Naive B cell (primary cell): Measurements from ENCODE around the gene CLIP3. TPM values are rescaled to one million over a fixed set of nuclear protein-coding genes. Genes with fewer than 3 reads are reported as not detected.

Source experiments
- ATAC-seq, 2 donors: fragments of 150-1000 bp; cut with Tn5 transposase; 2 replicates each; pipeline ENCODE4 v1.10.0; 2021; ENCODE audit warnings: low read depth in 2 of 2, mild to moderate bottlenecking in 2 of 2, moderate library complexity in 2 of 2
- DNase-seq: peaks from one replicate; pipeline ENCODE4 v3.0.0; 2022
- H3K27ac Mint-ChIP-seq, 6 donors: one replicate each; pipeline ENCODE4 v1.8.0; 2020 to 2022; ENCODE audit warnings: mild to moderate bottlenecking in 6 of 6, mixed read lengths in 6 of 6, moderate library complexity in 5 of 6, inconsistent platforms in 2 of 6
- H3K27me3 Mint-ChIP-seq, 3 donors: one replicate each; pipeline ENCODE4 v1.8.0; 2021 to 2022; ENCODE audit warnings: mixed read lengths in 3 of 3, mild to moderate bottlenecking in 1 of 3
- H3K36me3 Mint-ChIP-seq, 2 donors: one replicate each; pipeline ENCODE4 v1.8.0; 2020 to 2022; ENCODE audit warnings: mixed read lengths in 2 of 2, inconsistent platforms in 1 of 2, mild to moderate bottlenecking in 1 of 2
- H3K4me1 Mint-ChIP-seq, 3 donors: one replicate each; pipeline ENCODE4 v1.8.0; 2020 to 2022; ENCODE audit warnings: mixed read lengths in 3 of 3, inconsistent platforms in 1 of 3, mild to moderate bottlenecking in 1 of 3, moderate library complexity in 1 of 3
- H3K4me3 Mint-ChIP-seq, 8 donors: one replicate each; pipeline ENCODE4 v1.8.0; 2020 to 2022; ENCODE audit warnings: mild to moderate bottlenecking in 8 of 8, mixed read lengths in 8 of 8, moderate library complexity in 8 of 8, inconsistent platforms in 2 of 8
- H3K9me3 Mint-ChIP-seq, 7 donors: one replicate each; pipeline ENCODE4 v1.8.0; 2020 to 2022; ENCODE audit warnings: mixed read lengths in 7 of 7, mild to moderate bottlenecking in 5 of 7, inconsistent platforms in 2 of 7, moderate library complexity in 1 of 7
- polyA plus RNA-seq, 6 donors: library from polyadenylated mRNA; unstranded; fragments of 300-500 nt; fragmentation: Illumina TruSeq; gene quantifications; one replicate each; pipeline ENCODE4 v1.2.3, GENCODE V29; 2021; ENCODE audit warnings: low read depth in 6 of 6

The CLIP3 gene
- polyA plus RNA-seq, 6 donors from 2014 or later: 1.8 TPM; not detected in 5

DNA sequence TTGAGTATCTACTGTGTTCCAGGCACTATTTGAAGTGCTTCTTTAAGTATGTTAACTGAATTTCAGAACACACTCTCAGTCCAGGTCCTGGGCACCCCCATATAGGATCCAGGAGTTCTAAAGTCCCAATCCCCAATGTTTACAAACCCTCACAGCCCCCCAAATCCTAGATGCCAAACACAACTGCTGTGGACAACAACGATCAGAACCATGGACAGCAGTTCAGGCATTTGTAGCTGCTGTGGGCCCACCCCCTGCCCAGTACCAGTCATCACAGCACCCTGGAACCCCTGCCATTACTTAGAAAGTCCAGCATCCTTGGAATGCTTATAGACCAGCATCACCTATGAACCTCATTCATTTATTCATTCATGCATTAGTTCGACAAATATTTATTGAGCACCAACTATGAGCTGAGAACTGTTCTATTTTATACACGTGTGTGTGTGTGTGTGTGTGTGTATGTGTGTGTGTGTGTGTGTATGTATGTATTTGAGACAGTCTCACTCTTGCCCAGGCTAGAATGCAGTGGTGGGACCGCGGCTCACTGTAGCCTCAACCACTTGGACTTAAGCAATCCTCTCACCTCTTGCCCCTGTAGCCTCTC is 57.0 kb downstream of the CLIP3 start:
- no peak for DNase-seq
- Mint-ChIP-seq H3K27me3 (peaks cover 15 to 48% (median 44%) of the 10 kb centered on the region in 3 donors), H3K4me1 (peaks cover 0 to 5% (median 0%) of the 10 kb centered on the region in 3 donors)

DNA sequence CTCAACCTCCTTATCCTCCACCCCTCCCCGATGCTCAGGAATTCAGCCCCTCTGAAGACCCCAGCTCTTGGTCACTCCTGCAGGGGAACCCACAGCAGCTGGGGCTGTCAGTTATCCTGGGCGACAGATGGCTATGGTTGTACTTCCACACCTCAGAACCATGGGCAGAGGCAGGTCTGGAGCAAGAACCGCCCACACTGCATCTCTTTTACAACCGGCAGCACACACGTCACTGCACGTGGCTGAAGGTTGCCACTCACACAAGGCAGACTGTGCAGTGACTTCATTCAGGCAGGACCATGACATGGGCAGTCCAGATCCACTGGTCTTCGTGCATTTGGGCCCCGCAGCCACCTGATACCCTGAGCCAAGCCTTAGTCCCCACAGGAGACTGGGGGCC is 59.2 kb downstream of the CLIP3 start:
- Mint-ChIP-seq H3K4me3 (no peak overlapping the region), H3K27me3 (peaks cover 10 to 46% (median 32%) of the 10 kb centered on the region in 3 donors), H3K36me3 (no peaks in the 10 kb centered on the region), H3K27ac (no peak overlapping the region), H3K9me3 (no peaks in the 10 kb centered on the region), H3K4me1 (peaks cover 0 to 1% (median 0%) of the 10 kb centered on the region in 3 donors)
- ATAC-seq: no peak
- no peak for DNase-seq

More for the DNA sequence above, 57.0 kb downstream of the CLIP3 start:
- no peak overlapping the region for H3K4me3 Mint-ChIP-seq
- no peak for ATAC-seq
- H3K36me3 Mint-ChIP-seq: no peaks in the 10 kb centered on the region
- H3K9me3 Mint-ChIP-seq: no peaks in the 10 kb centered on the region
- no peak overlapping the region for H3K27ac Mint-ChIP-seq

- Mint-ChIP-seq H3K27ac (no peak overlapping the region), H3K4me3 (no peak overlapping the region), H3K27me3 (peaks cover 21 to 33% (median 22%) of the 10 kb centered on the region in 3 donors), H3K4me1 (no peaks in the 10 kb centered on the region), H3K36me3 (no peaks in the 10 kb centered on the region), H3K9me3 (no peaks in the 10 kb centered on the region)
- no peak for ATAC-seq
- no peak for DNase-seq
These were observed 65.9 kb downstream of the CLIP3 start for GRCh38 chr19:35966771-35967170.

Other genes with a start within 250 kb of the CLIP3 start
- gene PRODH2, start 220.0 kb downstream of the CLIP3 start, polyA plus RNA-seq: not detected
- gene NPHS1, start 180.4 kb downstream of the CLIP3 start, polyA plus RNA-seq: not detected
- not detected for gene KIRREL2, start 176.0 kb downstream of the CLIP3 start, polyA plus RNA-seq
- not detected for gene APLP1, start 164.3 kb downstream of the CLIP3 start, polyA plus RNA-seq
- 10 to 100 TPM; 13.5 to 79.7 (median 55.3) TPM for gene NFKBID, start 132.3 kb downstream of the CLIP3 start, polyA plus RNA-seq
- gene HCST, start 130.3 kb downstream of the CLIP3 start, polyA plus RNA-seq: 10 to 100 TPM; 33.8 to 58.5 (median 47.5) TPM
- gene TYROBP, start 124.6 kb downstream of the CLIP3 start, polyA plus RNA-seq: 10 to 100 TPM in 2 of 6 donors, 1 to 10 TPM in 4; 3.4 to 28.6 (median 8.3) TPM
- under 1 TPM in 3 of 6 donors, not detected in 3; 0.12 to 0.22 (median 0.14) TPM for gene LRFN3, start 96.5 kb downstream of the CLIP3 start, polyA plus RNA-seq
- gene SDHAF1, start 37.7 kb downstream of the CLIP3 start, polyA plus RNA-seq: 10 to 100 TPM; 30.0 to 58.0 (median 48.8) TPM
- gene SYNE4, start 24.1 kb downstream of the CLIP3 start, polyA plus RNA-seq: under 1 TPM in 1 of 6 donors, not detected in 5; 0.24 TPM
- gene ALKBH6, start 18.7 kb downstream of the CLIP3 start, polyA plus RNA-seq: 10 to 100 TPM; 13.7 to 28.9 (median 19.1) TPM
- 1 to 10 TPM; 1.4 to 7.3 (median 3.6) TPM for gene THAP8, start 21.4 kb upstream of the CLIP3 start, polyA plus RNA-seq
- under 1 TPM in 2 of 6 donors, not detected in 4; 0.07 to 0.25 TPM for gene WDR62, start 22.0 kb upstream of the CLIP3 start, polyA plus RNA-seq
- gene OVOL3, start 78.3 kb upstream of the CLIP3 start, polyA plus RNA-seq: not detected
- gene POLR2I, start 82.0 kb upstream of the CLIP3 start, polyA plus RNA-seq: 100 to 1,000 TPM; 112 to 139 (median 126) TPM
- 100 to 1,000 TPM; 142 to 230 (median 163) TPM for gene TBCB, start 82.6 kb upstream of the CLIP3 start, polyA plus RNA-seq
- gene CAPNS1, start 107.2 kb upstream of the CLIP3 start, polyA plus RNA-seq: 100 to 1,000 TPM in 5 of 6 donors, 10 to 100 TPM in 1; 93.5 to 156 (median 111) TPM
- gene COX7A1, start 119.6 kb upstream of the CLIP3 start, polyA plus RNA-seq: not detected
- gene ZNF565, start 181.8 kb upstream of the CLIP3 start, polyA plus RNA-seq: 1 to 10 TPM in 5 of 6 donors, not detected in 1; 1.5 to 5.2 (median 2.1) TPM
- 10 to 100 TPM; 28.0 to 85.3 (median 67.6) TPM for gene ZNF146, start 182.2 kb upstream of the CLIP3 start, polyA plus RNA-seq